Panc1 (cell line): ENCODE measurements around the gene PPP1R18.

ENCODE experiments used
- POLR2AphosphoS5 ChIP-seq: IDR thresholded peaks from 2 replicates; pipeline ENCODE4 v1.6.1; 2012; ENCODE audit warnings: mild to moderate bottlenecking, low read depth, low read length, moderate library complexity
- TF ChIP-seq, protein P1 (sequence below): fragments of 450-650 bp; IDR thresholded peaks from 2 replicates; pipeline ENCODE4 v1.5.1; 2017; ENCODE audit warnings: mild to moderate bottlenecking

DNA sequence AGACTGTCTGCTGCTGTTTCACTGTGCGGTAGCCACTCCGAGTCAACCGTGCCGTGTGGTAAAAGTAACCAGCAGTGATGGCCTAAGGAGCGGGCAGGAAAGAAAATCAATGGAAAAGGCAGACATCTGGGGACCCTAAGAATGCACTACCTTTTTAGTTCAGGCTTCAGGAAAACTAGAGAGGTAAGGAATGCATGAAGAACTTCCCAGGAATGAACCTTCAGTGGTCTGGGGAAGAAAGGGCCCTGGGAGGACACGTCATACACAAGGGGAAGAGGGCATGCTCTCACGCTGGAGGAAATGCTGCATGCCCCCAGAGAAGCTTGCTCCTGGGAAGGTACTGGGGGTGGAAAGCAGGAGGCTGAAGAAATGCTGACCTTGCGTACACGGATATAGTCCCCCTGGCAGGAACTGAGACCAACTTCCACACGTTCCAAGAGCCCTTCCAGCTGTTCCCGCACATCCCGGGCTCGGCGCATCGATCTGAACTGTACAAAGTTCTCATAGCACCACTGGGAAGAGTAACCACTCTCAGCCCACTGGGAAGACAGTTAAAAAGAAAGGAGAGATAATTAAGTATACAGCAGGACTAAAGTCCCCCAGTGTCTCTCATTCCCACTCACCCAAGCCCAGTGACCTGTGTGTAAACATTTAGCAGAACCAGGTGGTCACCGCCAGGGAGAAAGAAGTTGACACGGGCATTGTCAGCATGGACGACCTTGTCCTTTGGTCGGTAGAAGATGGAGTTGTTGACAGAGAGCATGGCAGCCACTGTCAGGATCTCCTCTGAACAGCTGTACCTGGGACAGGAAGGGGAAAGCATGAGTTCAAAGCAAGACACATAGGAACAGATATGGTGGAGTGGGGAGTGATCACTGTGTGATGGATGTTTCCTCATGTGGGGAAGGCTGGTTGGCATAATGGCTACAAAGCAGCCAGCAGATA is 31.4 kb downstream of the PPP1R18 start:
- TF ChIP-seq, protein P1, sequence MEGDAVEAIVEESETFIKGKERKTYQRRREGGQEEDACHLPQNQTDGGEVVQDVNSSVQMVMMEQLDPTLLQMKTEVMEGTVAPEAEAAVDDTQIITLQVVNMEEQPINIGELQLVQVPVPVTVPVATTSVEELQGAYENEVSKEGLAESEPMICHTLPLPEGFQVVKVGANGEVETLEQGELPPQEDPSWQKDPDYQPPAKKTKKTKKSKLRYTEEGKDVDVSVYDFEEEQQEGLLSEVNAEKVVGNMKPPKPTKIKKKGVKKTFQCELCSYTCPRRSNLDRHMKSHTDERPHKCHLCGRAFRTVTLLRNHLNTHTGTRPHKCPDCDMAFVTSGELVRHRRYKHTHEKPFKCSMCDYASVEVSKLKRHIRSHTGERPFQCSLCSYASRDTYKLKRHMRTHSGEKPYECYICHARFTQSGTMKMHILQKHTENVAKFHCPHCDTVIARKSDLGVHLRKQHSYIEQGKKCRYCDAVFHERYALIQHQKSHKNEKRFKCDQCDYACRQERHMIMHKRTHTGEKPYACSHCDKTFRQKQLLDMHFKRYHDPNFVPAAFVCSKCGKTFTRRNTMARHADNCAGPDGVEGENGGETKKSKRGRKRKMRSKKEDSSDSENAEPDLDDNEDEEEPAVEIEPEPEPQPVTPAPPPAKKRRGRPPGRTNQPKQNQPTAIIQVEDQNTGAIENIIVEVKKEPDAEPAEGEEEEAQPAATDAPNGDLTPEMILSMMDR, result no peak
- no peak for TF ChIP-seq POLR2AphosphoS5
